B cell (primary cell): ENCODE measurements around the gene TBC1D22A.

ENCODE experiments used
- CTCF ChIP-seq: fragments of 200-600 bp; IDR thresholded peaks from one replicate; pipeline ENCODE4 v1.8.0; 2022; ENCODE audit warnings: antibody characterized with exemption, mild to moderate bottlenecking
- EZH2 ChIP-seq: IDR thresholded peaks from 2 replicates; pipeline ENCODE4 v1.6.1; 2012; ENCODE audit warnings: borderline replicate concordance, low read depth, mild to moderate bottlenecking, moderate library complexity, low read length; ENCODE audit not compliant: insufficient read depth, poor library complexity, severe bottlenecking

- TF ChIP-seq CTCF (no peak), EZH2 (no peak)
Measured at GRCh38 chr22:47063606-47064005, 301.2 kb downstream of the TBC1D22A start.
